ENCODE results near the gene TFCP2L1.

- TF ChIP-seq POLR2A (IDR thresholded peaks at IDR 0.05) (no peak), CTCF (IDR thresholded peaks at IDR 0.05) (no peak)
Observed at GRCh38 chr2:121182520-121182919, 102.5 kb downstream of the TFCP2L1 start.
